ACHN (cell line): ENCODE measurements around the gene CORO2B.
"Not testable (repeated sequence)": the region's sequence is repeated elsewhere in the genome, so short reads cannot be mapped to it uniquely, and the experiment has no call there.

Experiments used
- DNase-seq: peaks from one replicate; pipeline ENCODE4 v3.0.0-alpha.2; 2015
- in situ Hi-C: cut with HindIII; loops from 2 replicates; pipeline ENCODE4 v1.10.0; 2017; ENCODE audit warnings: low sequenced_read_pairs, low pct_ligation_motif_present, low pct_unique_long_range_greater_than_20kb

CORO2B gene

GRCh38 chr15:68598171-68599152 is 19.7 kb downstream of the CORO2B start:
- no peak for DNase-seq
- in situ Hi-C loops, result no loop called here

DNA sequence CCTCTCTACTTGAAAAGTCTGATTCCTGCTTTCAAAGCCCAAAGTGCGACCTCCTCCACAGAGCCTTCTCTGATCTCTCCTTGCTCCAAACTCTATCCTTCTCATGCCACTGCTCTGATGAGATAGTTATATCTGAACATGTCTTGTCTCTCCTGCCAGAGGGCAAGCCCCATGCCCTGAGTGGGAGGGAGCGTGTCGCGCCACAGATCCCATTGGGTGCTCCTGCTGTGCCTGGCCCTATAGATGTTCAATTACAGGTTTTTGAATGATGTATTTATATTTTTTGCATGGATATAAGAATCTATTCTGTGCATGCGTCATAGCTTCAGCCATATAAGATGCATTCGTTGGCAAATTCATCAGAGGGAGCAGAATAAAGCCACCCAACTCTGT is 20.4 kb downstream of the CORO2B start:
- DNase-seq, result no peak
- in situ Hi-C loops, result no loop called here

- in situ Hi-C loops, result no loop called here
- DNase-seq, result no peak
Measured at GRCh38 chr15:68599560-68600071, 20.8 kb downstream of the CORO2B start.

DNA sequence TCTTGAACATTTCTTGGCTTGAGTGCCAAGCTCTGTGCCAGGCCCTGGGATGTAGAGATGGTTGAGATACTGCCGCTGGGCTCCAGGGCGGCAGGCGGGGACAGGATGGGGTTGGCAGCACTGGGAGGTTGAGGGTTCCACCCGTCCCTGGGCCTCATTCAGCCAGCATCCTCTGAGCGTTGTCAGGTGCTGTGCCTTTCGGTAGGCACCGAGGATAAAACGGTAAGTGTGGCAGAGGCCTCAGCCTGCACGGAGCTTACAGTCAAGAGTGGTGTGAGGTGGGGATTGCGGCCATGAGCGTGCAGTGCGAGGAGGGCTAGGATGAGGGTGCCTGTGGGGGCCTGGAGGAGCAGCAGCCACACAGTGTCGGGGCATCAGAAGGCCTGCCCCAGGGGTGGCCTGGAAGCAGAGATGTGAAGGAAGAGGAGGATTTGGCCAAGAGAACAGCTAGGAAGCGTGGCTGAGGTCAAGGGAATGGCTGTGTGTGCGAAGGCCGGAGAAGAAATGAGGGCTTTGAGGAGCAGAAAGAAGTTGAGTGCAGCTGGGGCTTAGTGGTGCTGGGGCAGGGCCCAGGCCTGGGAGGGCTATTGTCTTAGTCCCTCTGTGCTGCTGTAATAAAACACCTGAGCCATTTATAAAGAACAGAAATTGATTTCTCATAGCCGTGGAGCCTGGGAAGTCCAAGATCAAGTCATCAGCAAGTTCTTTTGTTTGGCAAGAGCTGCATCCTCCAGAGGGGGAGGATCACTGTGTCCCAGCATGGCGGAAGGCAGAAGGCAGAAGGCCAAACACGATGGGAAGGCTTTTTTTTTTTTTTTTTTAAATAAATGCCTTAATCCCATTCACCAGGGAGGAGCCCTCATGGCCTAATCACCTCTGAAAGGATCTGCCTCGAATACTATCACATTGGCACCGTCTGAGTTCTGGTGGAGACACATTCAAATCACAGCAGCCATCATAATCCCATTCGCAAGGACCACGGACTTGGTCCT is 22.7 kb downstream of the CORO2B start:
- in situ Hi-C loops, result no loop called here
- DNase-seq, result no peak

DNA sequence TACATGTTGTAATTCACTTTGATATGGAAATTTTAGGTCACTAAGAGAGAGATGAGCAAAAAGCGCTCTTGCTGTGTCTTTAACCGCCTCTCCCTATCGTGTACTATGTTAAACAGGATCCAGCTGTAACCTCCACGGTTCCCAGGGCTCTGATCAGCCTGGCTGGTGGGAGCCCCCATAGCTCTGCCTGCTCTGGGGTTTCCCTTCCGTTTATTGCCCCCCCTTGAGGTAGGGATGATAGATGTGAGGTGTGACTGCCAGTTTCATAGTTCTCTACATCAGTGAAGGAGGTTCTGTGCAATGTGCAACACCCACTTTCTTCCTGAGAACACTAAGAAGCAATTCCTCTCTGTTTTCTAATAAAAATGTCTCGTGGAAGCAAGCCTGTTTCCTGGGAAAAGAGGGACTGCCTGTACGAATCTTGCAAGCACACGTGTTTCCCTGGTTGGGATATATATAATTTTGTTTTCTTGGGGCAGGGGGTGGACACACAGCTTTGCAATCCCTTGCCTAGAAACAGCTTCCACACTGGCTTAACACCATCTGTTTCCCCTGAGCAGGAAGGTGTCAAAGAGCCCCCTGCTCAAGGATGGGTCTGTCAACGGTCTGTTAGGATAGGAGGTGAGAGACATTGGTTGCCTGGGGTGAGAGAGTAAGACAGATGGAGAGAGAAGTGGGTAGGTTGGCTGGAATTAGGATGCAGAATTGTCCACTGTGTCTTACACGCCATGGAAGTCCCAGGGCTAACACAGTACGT is 23.8 kb downstream of the CORO2B start:
- DNase-seq, result no peak
- in situ Hi-C loops, result no loop called here

DNA sequence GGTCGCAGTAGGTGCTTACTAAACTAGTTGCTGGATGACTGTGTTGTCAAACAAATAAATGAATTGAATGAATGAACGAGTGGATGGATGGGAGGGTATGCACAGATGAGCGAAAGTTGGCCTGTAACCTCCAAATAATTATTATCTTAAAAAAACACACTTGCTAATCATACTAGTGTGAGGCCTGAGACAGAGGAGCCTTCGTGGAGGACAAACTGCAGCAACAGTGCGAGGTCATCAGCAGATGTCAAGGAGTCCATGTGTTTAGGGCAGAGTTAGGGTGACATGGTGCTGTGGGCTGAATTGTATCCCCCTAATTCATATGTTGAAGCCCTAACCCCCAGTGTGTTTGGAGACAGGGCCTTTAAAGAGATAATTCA is 24.4 kb downstream of the CORO2B start:
- in situ Hi-C loops, result no loop called here
- DNase-seq, result no peak

DNA sequence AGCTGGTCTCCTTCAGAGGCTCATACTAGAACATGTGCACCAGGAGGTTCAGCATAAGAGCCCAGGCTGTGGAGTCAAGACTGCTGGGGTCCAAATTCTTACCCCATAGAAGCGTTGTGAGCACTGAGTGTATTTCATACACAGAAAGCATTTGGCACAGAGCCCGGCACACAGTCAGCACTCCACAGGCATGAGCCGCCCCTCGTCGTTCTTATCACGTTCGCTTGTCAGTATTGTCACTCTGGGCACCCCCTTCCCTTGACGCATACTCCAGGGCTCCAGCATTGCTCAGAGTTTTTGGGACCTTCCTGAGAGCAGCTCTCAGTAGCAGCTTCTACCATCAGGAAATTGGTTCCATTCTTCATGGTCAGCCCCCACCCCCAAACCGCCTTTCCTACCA is 25.2 kb downstream of the CORO2B start:
- no peak for DNase-seq
- in situ Hi-C loops, result no loop called here

GRCh38 chr15:68604840-68605478 is 26.2 kb downstream of the CORO2B start:
- DNase-seq, in situ Hi-C loops: not testable (repeated sequence)

DNA sequence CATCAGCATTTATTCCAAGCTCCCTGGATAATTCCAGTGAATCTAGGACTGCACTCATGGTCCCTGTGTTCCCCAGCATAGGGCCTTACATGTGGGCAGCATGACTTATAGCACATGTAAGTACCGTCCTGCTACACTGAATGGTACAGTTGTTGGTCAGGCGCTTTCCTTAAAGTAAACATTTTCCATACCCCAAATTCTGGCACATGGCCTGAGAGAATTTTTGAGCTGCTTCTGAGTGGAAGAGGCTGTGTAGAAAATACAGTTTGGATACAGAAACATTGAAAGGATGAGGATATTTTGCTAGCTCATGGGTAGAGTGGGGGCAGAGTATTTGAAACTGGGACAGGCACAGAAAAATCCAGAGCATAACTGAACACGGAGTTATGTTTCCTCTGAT is 27.6 kb downstream of the CORO2B start:
- no peak for DNase-seq
- in situ Hi-C loops, result no loop called here

- DNase-seq, result no peak
- in situ Hi-C loops, result no loop called here
Measured at GRCh38 chr15:68608206-68608843, 29.5 kb downstream of the CORO2B start.

DNA sequence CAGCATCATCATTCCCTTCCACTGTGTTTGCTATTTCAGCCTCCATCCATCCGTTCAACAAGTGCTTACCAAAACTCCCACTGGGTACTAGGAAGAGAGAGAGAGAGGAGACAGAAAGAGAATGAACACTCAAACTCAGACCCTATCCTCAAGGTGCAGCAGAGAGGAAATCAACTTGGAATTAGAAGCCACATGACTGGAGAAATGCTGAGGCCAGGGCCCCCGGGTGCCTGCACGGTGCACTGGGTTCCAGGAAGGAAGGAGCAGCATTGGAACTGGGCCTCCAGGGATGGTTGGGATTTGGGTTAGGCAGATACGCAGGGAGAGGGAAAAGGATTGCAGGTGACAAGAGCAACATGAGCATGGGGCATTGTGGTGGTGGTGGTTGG is 30.0 kb downstream of the CORO2B start:
- DNase-seq, result no peak
- in situ Hi-C loops, result no loop called here

- no peak for DNase-seq
Measured at GRCh38 chr15:68609629-68610028, 30.8 kb downstream of the CORO2B start.

DNA sequence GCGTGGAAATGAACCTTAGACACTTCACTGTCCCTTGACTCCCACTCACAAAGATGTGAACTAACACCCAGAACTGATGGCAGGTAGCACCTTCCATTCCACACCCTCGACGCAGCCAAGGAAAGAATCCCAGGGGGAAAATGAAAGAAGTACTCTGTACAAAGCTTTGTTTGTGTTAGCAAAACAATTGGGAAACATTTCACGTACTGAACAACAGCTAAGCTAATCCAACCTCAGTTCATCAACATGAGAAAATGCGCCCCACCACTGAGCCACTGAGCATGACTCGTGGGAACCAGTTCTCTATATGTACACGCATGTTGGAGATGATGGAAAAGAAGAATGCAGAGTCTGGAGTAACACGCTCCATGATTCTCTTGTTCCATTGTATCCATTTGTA is 32.0 kb downstream of the CORO2B start:
- DNase-seq, result no peak
- in situ Hi-C loops, result no loop called here

More at GRCh38 chr15:68609629-68610028, 30.8 kb downstream of the CORO2B start:
- in situ Hi-C loops, result no loop called here

- in situ Hi-C loops, result no loop called here
- DNase-seq, result no peak
Measured at GRCh38 chr15:68612503-68612902, 33.7 kb downstream of the CORO2B start.

- no peak for DNase-seq
- in situ Hi-C loops, result no loop called here
Measured at GRCh38 chr15:68612979-68613740, 34.4 kb downstream of the CORO2B start.

DNA sequence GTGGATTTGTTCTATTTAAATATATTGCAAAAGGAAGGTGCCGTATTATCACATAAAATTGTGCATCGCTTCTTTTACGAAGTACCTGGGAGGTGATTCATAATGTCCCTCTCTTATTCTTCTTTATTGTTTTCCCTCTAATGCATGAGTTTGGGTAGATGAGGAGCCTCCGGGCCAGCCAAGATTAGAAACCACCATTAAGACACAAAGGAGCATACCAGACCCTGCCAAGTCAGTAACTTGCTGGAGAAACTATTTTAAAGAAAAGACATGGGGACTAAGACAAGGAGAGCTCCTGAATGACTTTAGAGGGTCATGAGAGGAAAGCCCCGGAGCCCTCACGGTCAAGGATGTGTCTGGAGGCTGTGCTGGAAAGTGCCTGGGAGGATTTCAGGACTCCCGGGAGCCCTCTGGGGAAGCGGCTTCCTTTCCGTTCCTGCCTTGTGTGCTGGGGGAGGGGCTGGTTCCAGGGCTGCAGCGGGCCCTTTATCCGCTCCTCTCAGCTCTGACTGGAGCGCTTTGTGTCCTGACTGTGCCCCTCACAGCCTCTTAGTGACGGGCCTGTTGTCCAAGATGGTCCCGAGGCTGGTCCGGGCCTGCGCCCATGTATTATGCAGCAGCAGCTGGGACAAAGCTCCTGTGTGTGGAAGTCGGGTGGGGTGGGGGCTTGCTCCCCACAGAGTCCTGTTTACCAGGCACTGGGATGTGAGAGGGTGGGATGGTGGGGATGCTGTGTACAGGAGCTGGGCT is 35.7 kb downstream of the CORO2B start:
- in situ Hi-C loops, result no loop called here
- no peak for DNase-seq
